NCI-H146 treated with DMSO at 0.1 percent for 48 hours (cell line): ENCODE measurements around the gene MCHR1.
"Not testable (repeated sequence)": the region's sequence is repeated elsewhere in the genome, so short reads cannot be mapped to it uniquely, and the experiment has no call there.

ENCODE experiments used
- DNase-seq: peaks from one replicate; lab custom pipeline; 2025; ENCODE audit not compliant: unreplicated experiment; lab: John Stamatoyannopoulos, UW

MCHR1 gene

DNA sequence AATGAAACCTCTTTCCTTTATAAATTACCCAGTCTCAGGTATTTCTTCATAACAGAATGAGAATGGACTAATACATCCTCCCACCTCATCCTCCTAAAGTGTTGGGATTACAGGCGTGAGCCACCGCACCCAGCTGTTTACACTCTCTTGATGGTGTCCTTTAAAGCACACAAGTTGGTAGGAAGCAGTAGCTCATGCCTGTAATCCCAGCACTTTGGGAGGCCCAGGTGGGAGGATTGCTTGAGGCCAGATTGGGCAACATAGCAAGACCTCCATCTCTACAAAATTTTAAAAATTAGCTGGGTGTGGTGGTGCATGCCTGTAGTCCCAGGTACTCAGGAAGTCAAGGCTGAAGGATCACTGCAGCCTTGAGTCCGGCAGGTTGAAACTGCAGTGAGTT is 23.3 kb upstream of the MCHR1 start:
- DNase-seq = not testable (repeated sequence)

DNA sequence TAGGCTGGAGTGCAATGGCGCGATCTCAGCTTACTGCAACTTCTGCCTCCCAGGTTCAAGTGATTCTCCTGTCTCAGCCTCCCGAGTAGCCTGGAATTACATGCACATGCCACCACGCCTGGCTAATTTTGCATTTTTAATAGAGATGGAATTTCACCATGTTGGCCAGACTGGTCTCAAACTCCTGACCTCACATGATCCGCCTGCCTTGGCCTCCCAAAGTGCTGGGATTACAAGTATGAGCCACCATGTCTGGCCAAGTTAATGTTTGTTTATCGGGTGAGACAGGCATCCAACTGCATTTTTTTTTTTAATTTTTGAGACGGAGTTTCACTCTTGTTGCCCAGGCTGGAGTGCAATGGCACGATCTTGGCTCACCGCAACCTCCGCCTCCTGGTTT is 22.6 kb upstream of the MCHR1 start:
- not testable (repeated sequence) for DNase-seq

- DNase-seq = peak; percentile 32
These were observed 20.1 kb upstream of the MCHR1 start for GRCh38 chr22:40659166-40659565.

GRCh38 chr22:40660730-40661129 is 18.6 kb upstream of the MCHR1 start:
- DNase-seq = no peak

- no peak for DNase-seq
These were observed 17.6 kb upstream of the MCHR1 start for GRCh38 chr22:40661671-40662070.

DNA sequence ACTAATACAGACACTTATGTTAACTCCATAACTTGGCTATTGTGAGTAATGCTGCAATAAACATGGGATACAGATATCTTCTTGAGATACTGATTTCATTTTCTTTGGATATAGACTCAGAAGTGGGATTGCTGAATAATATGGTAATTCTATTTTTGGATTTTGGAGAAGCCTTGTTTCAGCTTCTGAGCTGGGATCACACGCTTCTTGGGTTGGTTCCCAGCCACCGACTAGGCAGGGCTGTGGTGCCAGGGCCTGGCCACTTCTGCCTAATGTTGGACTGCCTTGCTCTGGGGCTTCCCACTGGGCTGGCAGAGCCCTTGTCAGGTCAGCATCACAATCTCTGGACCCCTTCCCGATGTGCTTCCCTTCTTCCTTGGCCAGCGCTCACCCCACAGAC is 14.0 kb upstream of the MCHR1 start:
- DNase-seq = no peak

DNA sequence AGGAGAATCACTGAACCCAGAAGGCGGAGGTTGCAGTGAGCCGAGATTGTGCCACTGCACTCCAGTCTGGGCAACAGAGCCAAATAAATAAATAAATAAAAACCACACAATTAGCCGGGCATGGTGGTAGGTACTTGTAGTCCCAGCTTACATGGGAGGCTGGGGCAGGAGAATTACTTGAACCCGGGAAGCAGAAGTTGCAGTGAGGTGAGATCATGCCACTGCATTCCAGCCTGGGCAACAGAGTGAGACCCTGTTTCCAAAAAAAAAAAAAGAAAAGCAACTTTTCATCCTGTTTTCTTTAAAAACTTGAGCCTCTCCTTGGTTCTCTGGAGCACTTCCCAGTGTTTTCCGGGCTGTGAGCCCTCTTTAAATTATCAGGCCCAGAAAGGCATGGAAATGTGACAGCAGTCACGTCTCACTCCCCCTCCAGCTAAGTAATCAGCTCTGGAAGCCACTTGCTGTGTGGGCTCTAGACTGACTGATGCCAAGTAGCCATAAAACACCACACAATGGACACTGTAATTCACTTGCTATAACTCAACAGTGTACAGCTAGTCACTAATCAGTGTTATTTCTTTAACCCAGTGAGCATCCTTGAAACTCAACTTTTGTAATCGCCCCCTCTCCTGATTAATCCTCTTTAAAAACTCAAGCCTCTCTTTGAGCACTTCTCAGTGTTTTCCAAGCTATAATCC is 13.0 kb upstream of the MCHR1 start:
- no peak for DNase-seq

DNA sequence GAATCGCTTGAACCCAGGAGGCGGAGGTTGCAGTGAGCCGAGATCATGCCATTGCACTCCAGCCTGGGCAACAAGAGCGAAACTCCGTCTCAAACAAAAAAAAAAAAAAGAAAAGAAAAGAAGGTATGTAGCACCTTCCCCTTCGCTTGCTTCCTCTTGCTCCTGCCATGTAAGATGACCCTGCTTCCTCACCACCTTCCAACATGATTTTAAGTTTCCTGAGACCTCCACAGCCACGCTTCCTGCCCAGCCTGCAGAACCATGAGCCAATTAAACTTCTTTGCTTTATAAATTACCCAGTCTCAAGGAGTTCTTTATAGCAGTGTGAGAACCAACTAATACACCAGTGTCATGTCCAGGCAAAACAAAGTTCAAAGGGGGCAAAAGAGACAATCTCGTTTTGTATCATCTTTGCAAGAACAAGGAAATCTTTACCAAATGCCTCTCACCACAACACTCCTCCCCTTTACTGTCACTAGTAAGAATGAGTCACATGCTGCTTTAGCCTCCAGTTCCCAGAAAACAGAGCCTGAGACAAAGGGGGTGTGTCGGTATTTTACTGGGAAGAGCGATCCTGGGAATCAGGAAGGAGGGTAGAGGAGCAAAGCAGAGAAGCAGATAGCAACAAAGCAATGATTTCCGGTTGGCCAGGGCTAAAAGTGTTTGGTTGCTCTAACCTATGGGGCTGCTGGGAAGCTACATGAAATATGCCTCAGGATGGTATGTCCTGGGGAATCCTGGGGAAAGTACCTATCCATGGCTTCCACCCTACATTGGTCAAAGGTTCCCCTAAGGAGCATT is 10.5 kb upstream of the MCHR1 start:
- no peak for DNase-seq

DNA sequence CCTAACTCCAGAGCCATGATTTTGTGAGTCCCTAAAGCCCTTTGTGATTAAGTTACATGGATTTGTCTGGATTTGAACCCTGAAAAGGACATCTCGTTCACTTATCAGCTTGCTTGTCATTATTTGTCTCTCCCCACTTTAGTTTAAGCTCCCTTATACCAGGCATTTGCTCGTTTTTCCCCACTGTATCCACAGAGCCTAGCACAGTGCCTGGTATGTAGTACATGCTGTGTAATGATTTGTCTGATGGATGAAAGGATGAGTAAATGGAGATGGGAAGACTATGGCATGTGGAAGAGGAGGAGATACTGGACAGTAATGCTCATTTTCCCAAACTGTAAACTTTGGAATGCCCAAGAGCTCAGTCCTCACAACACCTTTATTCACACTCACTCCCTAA is 9.2 kb upstream of the MCHR1 start:
- no peak for DNase-seq

GRCh38 chr22:40671369-40671768 is 7.9 kb upstream of the MCHR1 start:
- DNase-seq = no peak

GRCh38 chr22:40671796-40672360 is 7.4 kb upstream of the MCHR1 start:
- DNase-seq = no peak

- no peak for DNase-seq
These were observed 6.3 kb upstream of the MCHR1 start for GRCh38 chr22:40673017-40673416.

DNA sequence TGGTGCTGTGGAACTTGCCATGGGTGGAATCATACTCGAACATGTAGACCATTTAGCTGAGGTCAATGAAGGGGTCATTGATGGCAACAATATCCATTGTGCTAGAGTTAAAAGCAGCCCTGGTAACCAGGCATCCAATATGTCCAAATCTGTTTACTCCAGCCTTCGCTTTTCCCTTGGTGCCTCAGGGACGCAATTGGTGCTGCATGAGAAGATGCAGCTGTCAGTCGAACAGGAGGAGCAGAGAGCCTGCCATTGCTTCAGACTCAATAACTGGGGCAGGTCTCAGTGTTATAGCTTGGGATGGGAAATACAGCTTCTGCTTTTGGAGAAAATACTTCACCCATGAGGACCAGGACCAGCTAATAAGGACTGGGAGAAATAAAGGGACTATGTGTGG is 5.0 kb upstream of the MCHR1 start:
- DNase-seq = no peak

GRCh38 chr22:40676166-40676565 is 3.1 kb upstream of the MCHR1 start:
- not testable (repeated sequence) for DNase-seq

GRCh38 chr22:40676644-40677043 is 2.6 kb upstream of the MCHR1 start:
- DNase-seq = no peak

- DNase-seq = no peak
These were observed 613 bp upstream of the MCHR1 start for GRCh38 chr22:40678493-40679248.

- DNase-seq = no peak
These were observed 907 bp downstream of the MCHR1 start for GRCh38 chr22:40679964-40680818.

DNA sequence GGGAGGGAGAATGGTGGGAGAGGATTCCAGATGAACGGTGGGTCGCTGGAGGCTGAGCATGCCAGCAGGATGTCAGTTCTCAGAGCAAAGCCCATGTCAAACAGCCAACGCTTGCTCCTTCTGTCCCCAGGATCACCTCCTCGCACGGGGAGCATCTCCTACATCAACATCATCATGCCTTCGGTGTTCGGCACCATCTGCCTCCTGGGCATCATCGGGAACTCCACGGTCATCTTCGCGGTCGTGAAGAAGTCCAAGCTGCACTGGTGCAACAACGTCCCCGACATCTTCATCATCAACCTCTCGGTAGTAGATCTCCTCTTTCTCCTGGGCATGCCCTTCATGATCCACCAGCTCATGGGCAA is 1.5 kb downstream of the MCHR1 start:
- DNase-seq = no peak

- DNase-seq = no peak
These were observed 2.2 kb downstream of the MCHR1 start for GRCh38 chr22:40681451-40681850.

DNA sequence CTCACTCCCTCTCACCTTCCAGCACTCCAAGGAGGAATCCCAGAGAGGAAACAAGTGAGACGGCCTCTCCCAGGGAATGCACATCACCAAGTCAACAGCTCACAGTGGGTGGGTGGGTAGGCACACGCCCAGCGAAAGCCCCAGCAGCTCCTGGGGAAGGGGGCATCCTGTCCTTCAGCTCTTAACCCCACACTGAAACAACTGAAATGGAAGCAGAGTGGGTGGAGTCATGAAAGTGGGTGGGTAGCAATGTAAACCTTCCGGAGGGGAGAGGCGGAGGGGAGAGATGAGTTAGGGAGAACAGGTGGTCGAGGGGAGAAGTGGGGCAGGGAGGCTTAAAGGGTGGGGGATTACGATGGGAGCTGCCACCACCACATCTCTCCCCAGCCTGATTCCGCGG is 5.4 kb downstream of the MCHR1 start:
- no peak for DNase-seq

DNA sequence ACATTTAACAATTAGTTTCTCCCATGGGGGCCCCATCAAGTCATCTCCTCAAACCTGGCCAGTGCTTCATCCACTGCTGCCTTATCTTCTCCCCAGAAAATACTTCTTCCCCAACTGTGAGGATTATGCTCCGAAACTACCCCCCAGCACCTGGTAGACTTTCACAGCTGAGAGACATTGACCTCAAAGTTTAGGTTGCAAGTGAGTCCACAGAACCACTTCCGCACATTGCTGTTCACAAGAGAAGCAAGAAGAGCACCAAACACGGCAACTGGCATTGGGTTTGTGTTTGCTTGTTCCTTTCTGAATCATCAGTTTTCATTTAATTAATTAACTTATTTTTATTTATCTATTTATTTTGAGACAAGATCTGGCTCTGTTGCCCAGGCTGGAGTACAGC is 6.1 kb downstream of the MCHR1 start:
- DNase-seq = no peak
